ENCODE results near the gene MARK2. TPM values are rescaled to one million over a fixed set of nuclear protein-coding genes. Genes with fewer than 3 reads are reported as not detected.

Gene MARK2
- total RNA-seq, 1 donor from 2014 or later: 40.1 TPM

- TF ChIP-seq, protein P1, sequence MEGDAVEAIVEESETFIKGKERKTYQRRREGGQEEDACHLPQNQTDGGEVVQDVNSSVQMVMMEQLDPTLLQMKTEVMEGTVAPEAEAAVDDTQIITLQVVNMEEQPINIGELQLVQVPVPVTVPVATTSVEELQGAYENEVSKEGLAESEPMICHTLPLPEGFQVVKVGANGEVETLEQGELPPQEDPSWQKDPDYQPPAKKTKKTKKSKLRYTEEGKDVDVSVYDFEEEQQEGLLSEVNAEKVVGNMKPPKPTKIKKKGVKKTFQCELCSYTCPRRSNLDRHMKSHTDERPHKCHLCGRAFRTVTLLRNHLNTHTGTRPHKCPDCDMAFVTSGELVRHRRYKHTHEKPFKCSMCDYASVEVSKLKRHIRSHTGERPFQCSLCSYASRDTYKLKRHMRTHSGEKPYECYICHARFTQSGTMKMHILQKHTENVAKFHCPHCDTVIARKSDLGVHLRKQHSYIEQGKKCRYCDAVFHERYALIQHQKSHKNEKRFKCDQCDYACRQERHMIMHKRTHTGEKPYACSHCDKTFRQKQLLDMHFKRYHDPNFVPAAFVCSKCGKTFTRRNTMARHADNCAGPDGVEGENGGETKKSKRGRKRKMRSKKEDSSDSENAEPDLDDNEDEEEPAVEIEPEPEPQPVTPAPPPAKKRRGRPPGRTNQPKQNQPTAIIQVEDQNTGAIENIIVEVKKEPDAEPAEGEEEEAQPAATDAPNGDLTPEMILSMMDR (IDR thresholded peaks at IDR 0.05; ENCODE audit: insufficient read depth, low read length, poor library complexity, severe bottlenecking): no peak
- peaks cover 2% of the 10 kb centered on the region for H3K36me3 ChIP-seq (ENCODE audit: control insufficient read depth, insufficient read depth, low read length)
- no peak for DNase-seq (ENCODE audit: low read depth)
- H3K4me3 ChIP-seq (ENCODE audit: low read depth, low read length): no peak overlapping the region
- no peaks in the 10 kb centered on the region for H3K27me3 ChIP-seq (ENCODE audit: control insufficient read depth, insufficient read depth, low read length)
Observed at GRCh38 chr11:63905179-63905578, 66.3 kb downstream of the MARK2 start.

- Histone ChIP-seq H3K27me3 (ENCODE audit: control insufficient read depth, insufficient read depth, low read length) (no peaks in the 10 kb centered on the region), H3K4me3 (ENCODE audit: low read depth, low read length) (no peak overlapping the region), H3K36me3 (ENCODE audit: control insufficient read depth, insufficient read depth, low read length) (peaks cover 2% of the 10 kb centered on the region)
- no peak for DNase-seq (ENCODE audit: low read depth)
- TF ChIP-seq, protein P1 (IDR thresholded peaks at IDR 0.05; ENCODE audit: insufficient read depth, low read length, poor library complexity, severe bottlenecking): no peak
Observed at GRCh38 chr11:63906087-63906486, 67.2 kb downstream of the MARK2 start.

DNA sequence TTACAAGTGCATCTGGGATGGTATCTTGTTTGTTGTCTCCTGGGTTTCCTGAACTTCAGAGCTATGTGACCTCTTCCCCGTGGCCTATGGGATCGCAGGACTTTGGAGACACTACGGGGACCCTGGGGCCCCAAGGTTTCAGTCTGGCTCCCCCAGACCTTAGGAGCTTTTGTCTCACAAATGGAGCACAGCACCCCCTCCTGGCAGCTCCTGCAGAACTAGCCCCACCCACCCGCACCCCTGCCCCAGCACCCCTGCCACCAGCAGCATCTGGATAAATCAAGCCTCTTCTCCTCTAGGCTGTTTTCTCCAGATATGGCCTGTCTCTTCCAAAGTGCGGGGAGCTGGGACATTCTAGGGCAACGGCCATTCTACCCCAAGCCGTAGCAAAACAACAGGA lies 67.7 kb downstream of the MARK2 start:
- H3K36me3 ChIP-seq (ENCODE audit: control insufficient read depth, insufficient read depth, low read length): peaks cover 3% of the 10 kb centered on the region
- TF ChIP-seq, protein P1 (IDR thresholded peaks at IDR 0.05; ENCODE audit: insufficient read depth, low read length, poor library complexity, severe bottlenecking): peak; percentile 28
- H3K4me3 ChIP-seq (ENCODE audit: low read depth, low read length): no peak overlapping the region
- H3K27me3 ChIP-seq (ENCODE audit: control insufficient read depth, insufficient read depth, low read length): no peaks in the 10 kb centered on the region
- no peak for DNase-seq (ENCODE audit: low read depth)

DNA sequence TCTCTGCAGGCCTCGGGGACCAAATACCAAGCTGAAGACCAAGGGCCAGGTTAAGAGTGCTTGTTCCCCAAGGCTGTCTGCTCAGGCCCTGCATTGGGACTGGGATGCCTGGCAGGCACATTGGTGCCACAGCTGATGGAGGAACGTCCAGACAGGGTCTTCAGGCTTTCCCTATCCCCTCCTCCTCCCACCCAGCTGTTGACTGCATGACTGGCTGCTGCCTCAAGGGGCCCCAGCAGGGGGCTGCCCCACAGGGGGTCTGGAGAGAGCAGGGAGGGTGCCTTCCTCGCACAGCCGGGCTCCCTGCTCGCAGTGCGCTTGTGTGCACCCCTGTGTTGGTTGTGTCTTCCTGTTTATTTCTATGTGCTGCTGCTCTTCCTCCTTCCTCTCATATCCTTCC lies 68.2 kb downstream of the MARK2 start:
- DNase-seq (ENCODE audit: low read depth): no peak
- TF ChIP-seq, protein P1 (IDR thresholded peaks at IDR 0.05; ENCODE audit: insufficient read depth, low read length, poor library complexity, severe bottlenecking): no peak
- Histone ChIP-seq H3K27me3 (ENCODE audit: control insufficient read depth, insufficient read depth, low read length) (no peaks in the 10 kb centered on the region), H3K36me3 (ENCODE audit: control insufficient read depth, insufficient read depth, low read length) (peaks cover 3% of the 10 kb centered on the region), H3K4me3 (ENCODE audit: low read depth, low read length) (no peak overlapping the region)

GRCh38 chr11:63907808-63908530 lies 69.1 kb downstream of the MARK2 start:
- TF ChIP-seq, protein P1 (IDR thresholded peaks at IDR 0.05; ENCODE audit: insufficient read depth, low read length, poor library complexity, severe bottlenecking): peak; percentile 34
- H3K4me3 ChIP-seq (ENCODE audit: low read depth, low read length): no peak overlapping the region
- no peak for DNase-seq (ENCODE audit: low read depth)
- H3K36me3 ChIP-seq (ENCODE audit: control insufficient read depth, insufficient read depth, low read length): peaks cover 3% of the 10 kb centered on the region
- H3K27me3 ChIP-seq (ENCODE audit: control insufficient read depth, insufficient read depth, low read length): no peaks in the 10 kb centered on the region
